ENCODE data around the gene RAPSN.

RAPSN gene

GRCh38 chr11:47414685-47415070, 34.3 kb downstream of the RAPSN start:
- DNase-seq (ENCODE audit: extremely low read depth, low read depth) = no peak
- TF ChIP-seq, protein P1, sequence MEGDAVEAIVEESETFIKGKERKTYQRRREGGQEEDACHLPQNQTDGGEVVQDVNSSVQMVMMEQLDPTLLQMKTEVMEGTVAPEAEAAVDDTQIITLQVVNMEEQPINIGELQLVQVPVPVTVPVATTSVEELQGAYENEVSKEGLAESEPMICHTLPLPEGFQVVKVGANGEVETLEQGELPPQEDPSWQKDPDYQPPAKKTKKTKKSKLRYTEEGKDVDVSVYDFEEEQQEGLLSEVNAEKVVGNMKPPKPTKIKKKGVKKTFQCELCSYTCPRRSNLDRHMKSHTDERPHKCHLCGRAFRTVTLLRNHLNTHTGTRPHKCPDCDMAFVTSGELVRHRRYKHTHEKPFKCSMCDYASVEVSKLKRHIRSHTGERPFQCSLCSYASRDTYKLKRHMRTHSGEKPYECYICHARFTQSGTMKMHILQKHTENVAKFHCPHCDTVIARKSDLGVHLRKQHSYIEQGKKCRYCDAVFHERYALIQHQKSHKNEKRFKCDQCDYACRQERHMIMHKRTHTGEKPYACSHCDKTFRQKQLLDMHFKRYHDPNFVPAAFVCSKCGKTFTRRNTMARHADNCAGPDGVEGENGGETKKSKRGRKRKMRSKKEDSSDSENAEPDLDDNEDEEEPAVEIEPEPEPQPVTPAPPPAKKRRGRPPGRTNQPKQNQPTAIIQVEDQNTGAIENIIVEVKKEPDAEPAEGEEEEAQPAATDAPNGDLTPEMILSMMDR (IDR thresholded peaks at IDR 0.05; ENCODE audit: low read depth, low read length) = no peak

GRCh38 chr11:47413908-47414684, 34.8 kb downstream of the RAPSN start:
- TF ChIP-seq, protein P1 (IDR thresholded peaks at IDR 0.05; ENCODE audit: low read depth, low read length) = no peak
- DNase-seq (ENCODE audit: extremely low read depth, low read depth) = no peak

DNA sequence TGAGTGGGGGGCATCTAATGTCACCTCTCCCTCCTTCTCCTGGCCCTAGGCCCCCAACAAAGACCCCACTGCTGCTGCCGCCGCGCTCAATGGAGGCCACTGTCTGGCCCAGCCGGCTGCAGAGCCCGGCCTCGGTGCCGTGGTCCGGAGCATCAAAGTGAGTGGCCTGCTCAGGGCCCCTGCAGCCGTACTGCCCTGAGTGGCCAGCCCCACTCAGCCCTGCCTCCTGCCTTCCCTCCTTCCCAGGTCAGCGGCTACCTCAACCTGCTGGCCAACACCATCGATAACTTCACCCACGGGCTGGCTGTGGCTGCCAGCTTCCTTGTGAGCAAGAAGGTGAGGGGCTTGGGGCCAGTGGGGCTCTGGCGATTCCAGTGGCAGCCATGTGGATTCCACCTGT, 35.6 kb downstream of the RAPSN start:
- DNase-seq (ENCODE audit: extremely low read depth, low read depth) = no peak
- TF ChIP-seq, protein P1 (IDR thresholded peaks at IDR 0.05; ENCODE audit: low read depth, low read length) = no peak

DNA sequence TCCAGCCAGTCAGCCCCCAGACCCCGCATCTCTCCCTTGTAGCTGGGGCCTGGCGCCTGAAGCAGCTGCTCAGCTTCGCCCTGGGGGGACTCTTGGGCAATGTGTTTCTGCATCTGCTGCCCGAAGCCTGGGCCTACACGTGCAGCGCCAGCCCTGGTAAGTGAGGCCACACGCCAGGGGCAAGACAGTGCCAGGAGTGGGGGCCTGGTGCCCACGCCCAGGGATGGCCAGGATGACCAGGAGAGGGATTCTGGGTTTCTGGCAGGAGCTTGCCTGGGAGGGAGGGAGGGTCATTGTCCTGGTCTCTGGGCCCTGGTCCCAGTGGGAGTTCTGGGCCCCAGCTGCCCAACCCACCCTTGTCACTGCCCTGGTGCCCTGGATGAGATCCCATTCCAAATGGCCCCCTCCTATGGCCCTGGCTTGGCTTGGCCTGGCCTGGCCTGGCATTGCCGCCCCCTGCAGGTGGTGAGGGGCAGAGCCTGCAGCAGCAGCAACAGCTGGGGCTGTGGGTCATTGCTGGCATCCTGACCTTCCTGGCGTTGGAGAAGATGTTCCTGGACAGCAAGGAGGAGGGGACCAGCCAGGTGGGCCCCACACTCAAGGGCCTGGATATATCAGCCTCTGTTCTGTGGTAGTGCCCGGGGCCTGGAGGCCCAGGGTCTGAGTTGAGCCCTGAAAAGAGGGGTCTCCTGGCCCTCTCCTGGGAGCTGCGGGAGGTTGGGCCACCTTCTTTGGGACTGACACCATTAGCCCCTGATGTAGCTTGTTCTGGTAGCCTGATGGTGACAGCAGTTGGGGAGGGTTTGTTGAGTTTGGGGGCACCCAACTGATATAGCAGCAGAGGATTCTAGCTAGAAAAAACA, 36.8 kb downstream of the RAPSN start:
- no peak for DNase-seq (ENCODE audit: extremely low read depth, low read depth)

GRCh38 chr11:47410370-47411264, 38.3 kb downstream of the RAPSN start:
- TF ChIP-seq, protein P1 (IDR thresholded peaks at IDR 0.05; ENCODE audit: low read depth, low read length) = no peak
- no peak for DNase-seq (ENCODE audit: extremely low read depth, low read depth)

More for the DNA sequence above, 36.8 kb downstream of the RAPSN start:
- TF ChIP-seq, protein P1 (IDR thresholded peaks at IDR 0.05; ENCODE audit: low read depth, low read length) = peak; percentile 76

DNA sequence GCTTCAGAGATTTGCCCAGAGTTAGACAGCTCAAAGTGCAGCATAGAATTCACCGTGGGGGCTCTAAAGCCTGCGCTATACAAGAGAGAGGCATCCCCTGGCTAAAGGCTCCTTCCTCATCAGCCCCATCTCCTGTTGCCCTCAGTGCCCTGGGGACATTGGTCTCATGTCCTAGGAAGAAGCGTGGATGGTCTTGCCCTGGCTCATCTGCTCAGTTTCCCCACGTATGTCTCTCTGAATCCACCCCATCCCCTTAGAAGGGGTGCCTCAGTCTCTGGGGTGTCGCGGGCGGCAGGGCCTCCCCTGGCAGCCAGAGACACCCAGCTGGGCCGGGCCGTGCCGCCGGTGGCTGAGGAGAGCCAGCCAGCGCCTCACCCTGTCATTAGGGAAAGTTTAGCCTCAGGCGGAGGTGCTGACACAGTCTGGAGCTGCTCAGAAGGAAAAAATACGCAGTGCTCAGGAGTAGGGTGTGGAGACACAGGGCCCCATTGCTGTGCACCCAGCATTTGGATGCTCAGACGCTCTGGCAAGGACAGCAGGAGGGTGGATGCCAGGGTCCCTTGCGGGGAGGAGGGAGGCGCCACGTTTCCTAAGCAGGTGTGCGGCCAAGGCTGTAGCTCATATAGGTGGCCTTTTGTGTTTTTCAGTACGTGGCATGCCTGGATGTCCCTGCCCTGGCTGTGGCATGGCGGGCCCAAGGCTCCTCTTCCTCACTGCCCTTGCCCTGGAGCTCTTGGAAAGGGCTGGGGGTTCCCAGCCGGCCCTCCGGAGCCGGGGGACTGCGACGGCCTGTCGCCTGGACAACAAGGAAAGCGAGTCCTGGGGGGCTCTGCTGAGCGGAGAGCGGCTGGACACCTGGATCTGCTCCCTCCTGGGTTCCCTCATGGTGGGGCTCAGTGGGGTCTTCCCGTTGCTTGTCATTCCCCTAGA, 39.2 kb downstream of the RAPSN start:
- TF ChIP-seq, protein P1 (IDR thresholded peaks at IDR 0.05; ENCODE audit: low read depth, low read length) = no peak
- DNase-seq (ENCODE audit: extremely low read depth, low read depth) = no peak
